Mesenchymal stem cell (in vitro differentiated cells and primary cell): ENCODE results near the gene ATF6.

Experiments used
- DNase-seq: peaks from one replicate; pipeline ENCODE4 v3.0.0-alpha.2; 2013
- H2AFZ ChIP-seq: one replicate; pipeline ENCODE4 v1.6.1; 2013; ENCODE audit warnings: low read depth, mild to moderate bottlenecking, control low read depth, inconsistent platforms, low read length, moderate library complexity
- H2AK5ac ChIP-seq: 2 replicates; pipeline ENCODE4 v1.6.1; 2013; ENCODE audit warnings: low read length, moderate library complexity, mild to moderate bottlenecking, inconsistent platforms; ENCODE audit not compliant: severe bottlenecking
- H2BK120ac ChIP-seq: one replicate; pipeline ENCODE4 v1.6.1; 2013; ENCODE audit warnings: low read depth, mild to moderate bottlenecking, inconsistent platforms, low read length, moderate library complexity
- H2BK12ac ChIP-seq, 2 experiments: one replicate each; pipeline ENCODE4 v1.6.1; 2013; ENCODE audit warnings: inconsistent platforms in 2 of 2, low read length in 2 of 2, mild to moderate bottlenecking in 2 of 2, moderate library complexity in 2 of 2, control low read depth in 1 of 2
- H2BK15ac ChIP-seq: one replicate; pipeline ENCODE4 v1.6.1; 2013; ENCODE audit warnings: mild to moderate bottlenecking, low read depth, inconsistent platforms; ENCODE audit not compliant: poor library complexity, severe bottlenecking
- H2BK5ac ChIP-seq: 2 replicates; pipeline ENCODE4 v1.6.1; 2013; ENCODE audit warnings: low read depth, mild to moderate bottlenecking, low read length, control low read depth, inconsistent platforms; ENCODE audit not compliant: poor library complexity, severe bottlenecking
- H3K14ac ChIP-seq, 2 experiments: one replicate each; pipeline ENCODE4 v1.6.1; 2013; ENCODE audit warnings: inconsistent platforms in 2 of 2, low read length in 2 of 2, control low read depth in 1 of 2, mild to moderate bottlenecking in 1 of 2, moderate library complexity in 1 of 2
- H3K18ac ChIP-seq, 2 experiments: one replicate each; pipeline ENCODE4 v1.6.1; 2013; ENCODE audit warnings: inconsistent platforms in 2 of 2, low read length in 2 of 2, control low read depth in 1 of 2, low read depth in 1 of 2, mild to moderate bottlenecking in 1 of 2
- H3K23ac ChIP-seq, 2 experiments: one replicate each; pipeline ENCODE4 v1.6.1; 2013; ENCODE audit warnings: inconsistent platforms in 2 of 2, low read length in 2 of 2, mild to moderate bottlenecking in 2 of 2, moderate library complexity in 2 of 2, control low read depth in 1 of 2
- H3K27ac ChIP-seq: 2 replicates; pipeline ENCODE4 v1.5.1; 2013; ENCODE audit warnings: mild to moderate bottlenecking, moderate library complexity, low read length, control low read depth, inconsistent platforms; ENCODE audit not compliant: poor library complexity, severe bottlenecking
- H3K27me3 ChIP-seq, 2 experiments: 2 replicates each; pipeline versions ENCODE4 v1.6.1 to v1.7.0; 2013; ENCODE audit warnings: low read length in 2 of 2, mild to moderate bottlenecking in 2 of 2, moderate library complexity in 2 of 2, control low read depth in 1 of 2, inconsistent platforms in 1 of 2; ENCODE audit not compliant: control insufficient read depth in 1 of 2, insufficient read depth in 1 of 2
- H3K36me3 ChIP-seq, 2 experiments: 2 replicates each; pipeline versions ENCODE4 v1.6.1 to v1.7.0; 2013; ENCODE audit warnings: low read length in 2 of 2, control low read depth in 1 of 2, inconsistent platforms in 1 of 2, low read depth in 1 of 2, mild to moderate bottlenecking in 1 of 2; ENCODE audit not compliant: insufficient read depth in 2 of 2, control insufficient read depth in 1 of 2
- H3K4ac ChIP-seq, 2 experiments: one replicate each; pipeline ENCODE4 v1.6.1; 2013; ENCODE audit warnings: inconsistent platforms in 2 of 2, low read length in 2 of 2, mild to moderate bottlenecking in 2 of 2, moderate library complexity in 2 of 2, control low read depth in 1 of 2, low read depth in 1 of 2
- H3K4me1 ChIP-seq: 2 replicates; pipeline ENCODE4 v1.6.1; 2013; ENCODE audit warnings: low read depth, low read length, control low read depth; ENCODE audit not compliant: control insufficient read depth, insufficient read depth
- H3K4me2 ChIP-seq: 2 replicates; pipeline ENCODE4 v1.6.1; 2013; ENCODE audit warnings: low read length, mild to moderate bottlenecking, inconsistent platforms; ENCODE audit not compliant: poor library complexity, severe bottlenecking
- H3K4me3 ChIP-seq, 2 experiments: 2 replicates each; pipeline versions ENCODE4 v1.5.1 to v1.7.0; 2013; ENCODE audit warnings: low read length in 2 of 2, mild to moderate bottlenecking in 2 of 2, control low read depth in 1 of 2, low read depth in 1 of 2; ENCODE audit not compliant: insufficient read depth in 1 of 2
- H3K79me1 ChIP-seq: replicated peaks from 2 replicates; pipeline ENCODE4 v1.6.1; 2013; ENCODE audit warnings: mild to moderate bottlenecking, control low read depth, low read length, inconsistent platforms; ENCODE audit not compliant: poor library complexity, severe bottlenecking
- H3K9ac ChIP-seq: 2 replicates; pipeline ENCODE4 v1.7.0; 2013; ENCODE audit warnings: mild to moderate bottlenecking, low read length, moderate library complexity
- H3K9me3 ChIP-seq: 2 replicates; pipeline ENCODE4 v1.7.0; 2013; ENCODE audit warnings: mild to moderate bottlenecking, low read length; ENCODE audit not compliant: control insufficient read depth
- H4K8ac ChIP-seq: one replicate; pipeline ENCODE4 v1.6.1; 2013; ENCODE audit warnings: inconsistent platforms, mild to moderate bottlenecking, low read length, moderate library complexity
- H4K91ac ChIP-seq: one replicate; pipeline ENCODE4 v1.6.1; 2013; ENCODE audit warnings: mild to moderate bottlenecking, low read length, inconsistent platforms
- WGBS: methylation state at CpG from one replicate; pipeline ENCODE4 v1.1.7; 2013; ENCODE audit warnings: mixed read lengths; 5-methylcytosine and 5-hydroxymethylcytosine counted together

Gene ATF6

GRCh38 chr1:161951646-161952045 is 185.5 kb downstream of the ATF6 start:
- no peak for DNase-seq
- H3K79me1 ChIP-seq, result peaks cover 11% of the 10 kb centered on the region
- no peak overlapping the region for H3K23ac ChIP-seq

GRCh38 chr1:161952607-161953172 is 186.6 kb downstream of the ATF6 start:
- Histone ChIP-seq H3K27ac (no peak overlapping the region), H2BK15ac (no peak overlapping the region), H2AFZ (no peak overlapping the region), H3K9ac (no peak overlapping the region), H2AK5ac (no peak overlapping the region), H3K27me3 (no peaks in the 10 kb centered on the region), H4K8ac (no peak overlapping the region), H2BK5ac (no peak overlapping the region), H3K4me2 (no peak overlapping the region), H3K23ac (no peak overlapping the region), H3K9me3 (no peaks in the 10 kb centered on the region), H3K4me3 (no peak overlapping the region), H3K4ac (no peak overlapping the region), H2BK120ac (no peak overlapping the region), H3K4me1 (no peaks in the 10 kb centered on the region), H4K91ac (no peak overlapping the region), H2BK12ac (no peak overlapping the region), H3K79me1 (peaks cover 11% of the 10 kb centered on the region), H3K36me3 (no peaks in the 10 kb centered on the region), H3K14ac (no peak overlapping the region), H3K18ac (no peak overlapping the region)
- peak; percentile 19 for DNase-seq
- 83% methylated on average over 1 of the region's 3 CpGs for WGBS

More at GRCh38 chr1:161951646-161952045, 185.5 kb downstream of the ATF6 start:
- H3K9ac ChIP-seq, result no peak overlapping the region
- no peaks in the 10 kb centered on the region for H3K36me3 ChIP-seq
- no peaks in the 10 kb centered on the region for H3K27me3 ChIP-seq
- H3K4ac ChIP-seq, result no peak overlapping the region
- H2BK12ac ChIP-seq, result no peak overlapping the region
- no peak overlapping the region for H2AK5ac ChIP-seq
- H2BK15ac ChIP-seq, result no peak overlapping the region
- no peak overlapping the region for H4K8ac ChIP-seq
- WGBS, result no CpG with 5 or more reads among the region's 1 CpG
- no peak overlapping the region for H3K27ac ChIP-seq
- no peak overlapping the region for H2BK5ac ChIP-seq
- no peaks in the 10 kb centered on the region for H3K9me3 ChIP-seq
- H3K4me1 ChIP-seq, result peaks cover 1% of the 10 kb centered on the region
- H3K18ac ChIP-seq, result no peak overlapping the region
- no peak overlapping the region for H2BK120ac ChIP-seq
- no peak overlapping the region for H3K4me2 ChIP-seq
- H2AFZ ChIP-seq, result no peak overlapping the region
- H3K4me3 ChIP-seq, result no peak overlapping the region
- no peak overlapping the region for H3K14ac ChIP-seq
- no peak overlapping the region for H4K91ac ChIP-seq

DNA sequence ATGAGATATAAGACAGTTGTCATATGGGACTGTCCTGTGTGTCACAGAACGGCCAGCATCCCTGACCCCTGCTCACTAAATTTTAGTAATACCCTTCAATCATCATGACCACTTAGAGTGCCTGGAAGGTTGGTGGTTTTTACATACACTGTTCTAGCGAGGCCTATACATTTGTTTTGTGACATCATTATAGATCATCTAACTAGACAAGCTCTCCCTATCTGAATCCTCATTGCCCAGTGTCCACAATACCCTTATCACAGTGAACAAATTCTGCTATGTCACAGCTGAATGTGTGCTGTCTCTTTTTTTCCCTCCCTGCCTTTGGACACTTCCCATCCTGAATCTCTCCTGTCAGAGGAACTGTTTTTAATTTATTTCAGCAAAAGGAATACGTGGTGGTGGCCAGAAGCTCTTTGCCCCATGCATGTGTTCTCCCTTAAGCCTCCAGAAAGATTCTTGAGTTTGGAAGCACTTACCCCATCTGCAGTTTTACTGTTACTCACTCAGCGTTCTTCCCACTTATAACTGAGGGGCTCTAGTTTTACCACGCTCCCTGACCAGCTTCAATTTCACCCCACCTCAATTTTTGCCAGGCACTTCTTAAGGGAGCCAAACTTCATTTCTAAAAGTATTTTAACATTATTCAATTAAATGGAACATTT is 187.3 kb downstream of the ATF6 start:
- no peak overlapping the region for H3K14ac ChIP-seq
- H3K4ac ChIP-seq, result no peak overlapping the region
- H3K27me3 ChIP-seq, result no peaks in the 10 kb centered on the region
- DNase-seq, result no peak
- peaks cover 0 to under 1% of the 10 kb centered on the region in 2 experiments for H3K36me3 ChIP-seq
- no peak overlapping the region for H2BK5ac ChIP-seq
- H3K27ac ChIP-seq, result no peak overlapping the region
- H4K8ac ChIP-seq, result no peak overlapping the region
- no peak overlapping the region for H3K23ac ChIP-seq
- 82% methylated on average over 5 of the region's 5 CpGs for WGBS
- H2BK15ac ChIP-seq, result no peak overlapping the region
- no peak overlapping the region for H2AFZ ChIP-seq
- no peak overlapping the region for H2BK12ac ChIP-seq
- H3K9me3 ChIP-seq, result no peaks in the 10 kb centered on the region
- H4K91ac ChIP-seq, result no peak overlapping the region
- H3K4me3 ChIP-seq, result no peak overlapping the region
- H3K9ac ChIP-seq, result peak overlapping the region; percentile 32
- peaks cover 11% of the 10 kb centered on the region for H3K79me1 ChIP-seq
- no peak overlapping the region for H3K18ac ChIP-seq
- peaks cover 1% of the 10 kb centered on the region for H3K4me1 ChIP-seq
- no peak overlapping the region for H2BK120ac ChIP-seq
- H3K4me2 ChIP-seq, result no peak overlapping the region
- peak overlapping the region; percentile 16 for H2AK5ac ChIP-seq

GRCh38 chr1:161954050-161954449 is 187.9 kb downstream of the ATF6 start:
- Histone ChIP-seq H3K9me3 (no peaks in the 10 kb centered on the region), H3K23ac (no peak overlapping the region), H3K79me1 (peaks cover 11% of the 10 kb centered on the region), H2BK120ac (no peak overlapping the region), H2BK12ac (no peak overlapping the region), H2AK5ac (no peak overlapping the region), H3K4me1 (peaks cover 3% of the 10 kb centered on the region), H3K36me3 (peaks cover 0 to 6% of the 10 kb centered on the region in 2 experiments), H2AFZ (no peak overlapping the region), H3K27me3 (no peaks in the 10 kb centered on the region), H3K4ac (no peak overlapping the region), H3K18ac (no peak overlapping the region), H3K27ac (no peak overlapping the region), H3K4me3 (no peak overlapping the region), H3K4me2 (no peak overlapping the region), H4K8ac (no peak overlapping the region), H3K14ac (no peak overlapping the region), H2BK15ac (no peak overlapping the region), H4K91ac (no peak overlapping the region), H3K9ac (peak overlapping the region; percentile 32), H2BK5ac (no peak overlapping the region)
- WGBS, result no CpG with 5 or more reads among the region's 2 CpGs
- DNase-seq, result no peak
